Thyroid gland (tissue), 4 donors: ENCODE data around the gene ELAC2. TPM values are rescaled to one million over a fixed set of nuclear protein-coding genes. Genes with fewer than 3 reads are reported as not detected.
"Not testable (repeated sequence)": the region's sequence is repeated elsewhere in the genome, so short reads cannot be mapped to it uniquely, and the experiment has no call there.

Experiments used
- DNase-seq, 2 donors: peaks; one replicate each; pipeline ENCODE4 v3.0.0-alpha.2; 2019
- H3K27ac ChIP-seq, 3 donors: fragments of 200-600 bp; sonication (generic); 1 replicate in 2 of 3; 2 replicates in 1 of 3; pipeline ENCODE4 v1.5.1; 2016 to 2019; ENCODE audit warnings: mild to moderate bottlenecking in 1 of 3, moderate library complexity in 1 of 3
- H3K27me3 ChIP-seq: fragments of 200-600 bp; sonication (generic); one replicate; pipeline ENCODE4 v1.5.1; 2019
- H3K36me3 ChIP-seq, 2 donors: fragments of 200-600 bp; sonication (generic); one replicate each; pipeline ENCODE4 v1.5.1; 2016 to 2019
- H3K4me1 ChIP-seq, 2 donors: fragments of 200-600 bp; sonication (generic); one replicate each; pipeline ENCODE4 v1.5.1; 2017 to 2019
- H3K4me3 ChIP-seq, 3 donors: fragments of 200-600 bp; sonication (generic); replicated peaks in 1 of 3; 1 replicate in 2 of 3; 2 replicates in 1 of 3; pipeline ENCODE4 v1.5.1; 2016; ENCODE audit warnings: mild to moderate bottlenecking in 1 of 3
- H3K9me3 ChIP-seq: fragments of 200-600 bp; sonication (generic); one replicate; pipeline ENCODE4 v1.5.1; 2017
- CTCF ChIP-seq, 6 experiments: fragments of 200-600 bp in 3 of 6; fragments of 450-650 bp in 3 of 6; sonication (generic) in 3 of 6; IDR thresholded peaks; one replicate each; pipeline ENCODE4 v1.5.1; 2016 to 2019; ENCODE audit warnings: antibody characterized with exemption in 6 of 6, mild to moderate bottlenecking in 2 of 6, inconsistent platforms in 1 of 6, moderate library complexity in 1 of 6
- POLR2A ChIP-seq, 2 donors: fragments of 450-650 bp; IDR thresholded peaks; one replicate each; pipeline ENCODE4 v1.6.1; 2017; ENCODE audit warnings: antibody characterized with exemption in 2 of 2, mild to moderate bottlenecking in 2 of 2, moderate library complexity in 1 of 2
- WGBS, 2 donors: methylation state at CpG; one replicate each; pipeline ENCODE4 v1.1.5; 2017; 5-methylcytosine and 5-hydroxymethylcytosine counted together
- intact Hi-C: fragments of 100-400 bp; cut with DNase I; formaldehyde crosslinking; loops from one replicate; pipeline ENCODE4 v1.15.1; 2023
- total RNA-seq, 4 donors: library from RNA; depleted of rRNA; stranded (reverse); fragments of >200 nt; gene quantifications; one replicate each; pipeline ENCODE4 v1.2.3, GENCODE V29; 2016

Gene ELAC2
- total RNA-seq, 4 donors from 2014 or later: 46.6 to 88.9 (median 84.6) TPM

- Histone ChIP-seq H3K36me3 (no peaks in the 10 kb centered on the region), H3K9me3 (no peaks in the 10 kb centered on the region), H3K27ac (no peak overlapping the region), H3K4me3 (no peak overlapping the region), H3K4me1 (peaks cover 2 to 9% of the 10 kb centered on the region in 2 donors), H3K27me3 (no peaks in the 10 kb centered on the region)
- no peak for TF ChIP-seq POLR2A (IDR thresholded peaks at IDR 0.05)
- no peak for TF ChIP-seq CTCF (IDR thresholded peaks at IDR 0.05)
- WGBS, 2 donors: 89 to 99% methylated on average over 5 of the region's 5 CpGs
- intact Hi-C loops: no loop called here
- DNase-seq: no peak
These were observed 38.6 kb downstream of the ELAC2 start for GRCh38 chr17:12979246-12979645.

DNA sequence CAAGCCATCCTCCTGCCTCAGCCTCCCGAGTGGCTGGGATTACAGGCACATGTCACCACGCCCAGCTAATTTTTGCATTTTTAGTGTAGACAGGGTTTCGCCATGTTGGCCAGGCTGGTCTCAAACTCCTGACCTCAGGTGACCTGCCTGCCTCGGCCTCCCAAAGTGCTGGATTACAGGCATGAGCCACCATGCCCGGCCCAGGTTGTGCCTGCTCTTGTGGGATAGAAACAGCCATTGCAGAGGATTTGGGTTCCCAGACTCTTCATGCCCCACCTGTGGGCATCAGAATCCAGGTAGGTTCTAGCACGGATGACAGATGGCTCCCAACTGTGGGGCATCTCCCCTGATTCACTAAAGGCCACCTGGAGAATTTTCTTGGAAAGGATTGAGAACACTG, 39.0 kb downstream of the ELAC2 start:
- 98% methylated on average over 4 to 6 of the region's 6 CpGs for WGBS, 2 donors
- H3K27me3 ChIP-seq, H3K4me1 ChIP-seq, H3K4me3 ChIP-seq, DNase-seq, H3K9me3 ChIP-seq, intact Hi-C loops, H3K36me3 ChIP-seq, H3K27ac ChIP-seq: not testable (repeated sequence)

DNA sequence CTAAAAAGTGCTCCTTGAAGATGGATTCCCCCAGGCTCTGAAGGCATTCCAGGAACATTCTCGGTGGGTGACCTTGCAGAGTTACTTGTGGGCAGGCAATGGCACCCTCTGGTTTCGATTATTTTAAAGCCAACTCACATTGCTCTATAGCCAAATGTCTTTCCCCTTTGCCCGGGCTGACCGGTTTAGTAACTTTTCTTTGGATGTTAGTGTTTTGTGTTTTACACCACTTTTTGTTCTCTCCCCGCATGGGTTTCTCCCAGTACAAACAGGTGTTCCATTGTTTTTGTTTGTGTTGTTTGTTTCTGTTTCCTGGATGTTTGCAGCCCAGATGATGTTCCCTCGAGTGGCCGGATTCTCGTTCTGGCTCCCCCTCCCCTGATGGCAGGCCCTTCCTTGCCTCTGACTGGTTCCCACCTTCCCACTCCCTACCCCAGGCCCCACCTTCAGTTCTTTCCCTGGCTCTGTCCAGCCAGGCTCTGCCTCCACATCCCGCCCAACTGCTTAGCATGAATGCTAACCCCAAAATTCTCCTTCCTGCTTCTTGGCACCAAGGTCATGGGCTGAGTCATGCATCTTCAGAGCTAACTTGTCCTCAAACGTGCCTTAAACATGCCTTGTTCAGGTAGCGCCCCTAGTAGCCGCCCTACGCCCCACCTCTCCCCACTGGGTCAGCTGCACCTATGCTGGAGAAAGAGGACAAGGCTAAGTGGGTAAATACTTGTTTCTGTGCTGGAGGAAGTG, 40.6 kb downstream of the ELAC2 start:
- H3K9me3 ChIP-seq: no peaks in the 10 kb centered on the region
- H3K4me1 ChIP-seq: peaks cover 11 to 12% of the 10 kb centered on the region in 2 donors
- 76 to 78% methylated on average over 13 of the region's 13 CpGs for WGBS, 2 donors
- H3K27ac ChIP-seq: no peak overlapping the region
- H3K27me3 ChIP-seq: no peaks in the 10 kb centered on the region
- DNase-seq: no peak
- intact Hi-C loops: no loop called here
- TF ChIP-seq CTCF (IDR thresholded peaks at IDR 0.05) (no peak), POLR2A (IDR thresholded peaks at IDR 0.05) (no peak)
- no peak overlapping the region for H3K4me3 ChIP-seq
- no peaks in the 10 kb centered on the region for H3K36me3 ChIP-seq

GRCh38 chr17:12974005-12974531, 43.8 kb downstream of the ELAC2 start:
- Histone ChIP-seq H3K4me3 (peak overlapping the region in 1 of 3 donors; percentile 23), H3K4me1 (peaks cover 11 to 12% of the 10 kb centered on the region in 2 donors), H3K36me3 (no peaks in the 10 kb centered on the region), H3K9me3 (no peaks in the 10 kb centered on the region), H3K27ac (no peak overlapping the region), H3K27me3 (no peaks in the 10 kb centered on the region)
- DNase-seq: peak in 1 of 2 donors; percentile 21
- 5 to 19% methylated on average over 9 to 32 of the region's 40 CpGs for WGBS, 2 donors
- TF ChIP-seq CTCF (IDR thresholded peaks at IDR 0.05): no peak
- no peak for TF ChIP-seq POLR2A (IDR thresholded peaks at IDR 0.05)
- intact Hi-C loops: no loop called here

GRCh38 chr17:12973496-12974004, 44.3 kb downstream of the ELAC2 start:
- intact Hi-C loops: no loop called here
- no peaks in the 10 kb centered on the region for H3K9me3 ChIP-seq
- H3K36me3 ChIP-seq: no peaks in the 10 kb centered on the region
- DNase-seq: peak; percentile 28 to 48
- H3K27ac ChIP-seq: no peak overlapping the region
- peaks cover 11 to 12% of the 10 kb centered on the region in 2 donors for H3K4me1 ChIP-seq
- no peak for TF ChIP-seq POLR2A (IDR thresholded peaks at IDR 0.05)
- no peak for TF ChIP-seq CTCF (IDR thresholded peaks at IDR 0.05)
- no peaks in the 10 kb centered on the region for H3K27me3 ChIP-seq
- peak overlapping the region in 1 of 3 donors; percentile 23 for H3K4me3 ChIP-seq
- 10% methylated on average over 2 of the region's 16 CpGs; no CpG with 5 or more reads in 1 of the 2 donors for WGBS, 2 donors
